ENCODE results near the gene ZNF710. TPM values are rescaled to one million over a fixed set of nuclear protein-coding genes. Genes with fewer than 3 reads are reported as not detected.

Gene ZNF710
- total and polyA plus RNA-seq, 9 of the 15 experiments (the other 6 are each of a cell fraction or from before 2014, with no cell fraction given), result 0.56 to 14.2 (median 5.2) TPM

GRCh38 chr15:90104551-90104950, 103.4 kb downstream of the ZNF710 start:
- Histone ChIP-seq H3K27ac (ENCODE audit: extremely low read depth, low read depth, low read length) (no peak overlapping the region), H2AFZ (ENCODE audit: low read depth, low read length) (no peak overlapping the region), H3K4me3 (no peak overlapping the region), H3K9ac (ENCODE audit: insufficient read depth in 1 of 2, low read depth in 2 of 2, low read length in 2 of 2) (no peak overlapping the region; a peak in 1 of 4 replicates), H3K27me3 (ENCODE audit: control insufficient read depth in 2 of 2, insufficient read depth in 2 of 2, low read length in 2 of 2) (no peaks in the 10 kb centered on the region), H4K20me1 (replicated peaks; ENCODE audit: control insufficient read depth, insufficient read depth, low read length) (no peaks in the 10 kb centered on the region), H3K4me1 (replicated peaks in 1 of 2; ENCODE audit: control insufficient read depth in 2 of 2, insufficient read depth in 2 of 2, low read length in 2 of 2) (peaks cover 22 to 42% of the 10 kb centered on the region in 2 experiments; a peak in 4 of 5 replicates), H3K4me2 (ENCODE audit: insufficient read depth, low read length) (no peak overlapping the region), H3K36me3 (ENCODE audit: control insufficient read depth, insufficient read depth, low read length) (no peaks in the 10 kb centered on the region), H3K79me2 (ENCODE audit: control insufficient read depth, insufficient read depth, low read length) (peaks cover 17% of the 10 kb centered on the region), H3K9me3 (replicated peaks; ENCODE audit: control insufficient read depth, insufficient read depth, low read depth, low read length) (no peaks in the 10 kb centered on the region), H3K9me1 (ENCODE audit: control insufficient read depth, insufficient read depth, low read length) (peaks cover 3% of the 10 kb centered on the region)
- in situ Hi-C loops (cut with MboI) (no loop called here), intact Hi-C loops (cut with micrococcal nuclease) (no loop called here)
- no TSS peak for BruUV-seq (replicated peaks)
- TF ChIP-seq JUND (IDR thresholded peaks at IDR 0.05; ENCODE audit: borderline replicate concordance, low read depth, low read length) (no peak), JUND (tag; IDR thresholded peaks at IDR 0.05; ENCODE audit: borderline replicate concordance, low read depth, low read length) (no peak), ZNF764 (CRISPR knock-in tag; IDR thresholded peaks at IDR 0.05; ENCODE audit: low read depth) (no peak), USF2 (CRISPR knock-in tag; IDR thresholded peaks at IDR 0.05) (no peak), POLR2A (conservative IDR thresholded peaks at IDR 0.05) (no peak), BCOR (IDR thresholded peaks at IDR 0.05) (0 out of 2 replicates have a peak, but pooled peaks have one; percentile 25), ELF1 (tag; IDR thresholded peaks at IDR 0.05) (no peak)
- POLR2A ChIA-PET, result interaction anchor here (0.6 to 1.1 kb wide), 5 partner anchors 11 to 143 kb away, joined by 3 read pairs; no protein-coding TSS in a partner anchor
- DNase-seq (ENCODE audit: extremely low read depth in 1 of 4, low spot score in 3 of 4), result no peak
- no peak for ATAC-seq
- WGBS (ENCODE audit: insufficient coverage, low coverage, missing lambda C conversion rate), result 73% methylated on average over 4 of the region's 4 CpGs
- FAIRE-seq, result no peak
- CTCF ChIA-PET (ENCODE audit: low intra/inter-chr PET ratio), result no interaction called here

Data from K562 (cell line).